Brain microvascular endothelial cell (primary cell): Measurements from ENCODE around the gene BEX1.

Experiments
- DNase-seq: peaks from one replicate; pipeline ENCODE4 v3.0.0-alpha.2; 2020
- H3K27ac ChIP-seq: fragments of 250-450 bp; sonication (Bioruptor Pico); 2 replicates; pipeline ENCODE4 v1.5.1; 2020; ENCODE audit warnings: mild to moderate bottlenecking, moderate library complexity
- H3K27me3 ChIP-seq: fragments of 250-450 bp; sonication (Bioruptor Pico); replicated peaks from 2 replicates; pipeline ENCODE4 v1.5.1; 2020; ENCODE audit warnings: mild to moderate bottlenecking
- H3K36me3 ChIP-seq: fragments of 250-450 bp; sonication (Bioruptor Pico); replicated peaks from 2 replicates; pipeline ENCODE4 v1.5.1; 2020; ENCODE audit warnings: mild to moderate bottlenecking
- H3K4me3 ChIP-seq: 2 replicates; pipeline ENCODE4 v1.5.1; 2011; ENCODE audit warnings: low read depth, mild to moderate bottlenecking, control low read depth, low read length, moderate library complexity
- in situ Hi-C: cut with HindIII; loops from 2 replicates; pipeline ENCODE4 v1.10.0; 2017; ENCODE audit warnings: low sequenced_read_pairs, low pct_ligation_motif_present
- TF ChIP-seq, protein P1 (sequence below): IDR thresholded peaks from 2 replicates; pipeline ENCODE4 v1.5.1; 2011; ENCODE audit warnings: low read depth, mild to moderate bottlenecking, moderate library complexity, low read length, control low read depth, inconsistent platforms; ENCODE audit errors: missing control alignments

BEX1 gene

GRCh38 chrX:103099691-103100090 lies 35.7 kb upstream of the BEX1 start:
- in situ Hi-C loops: no loop called here

DNA sequence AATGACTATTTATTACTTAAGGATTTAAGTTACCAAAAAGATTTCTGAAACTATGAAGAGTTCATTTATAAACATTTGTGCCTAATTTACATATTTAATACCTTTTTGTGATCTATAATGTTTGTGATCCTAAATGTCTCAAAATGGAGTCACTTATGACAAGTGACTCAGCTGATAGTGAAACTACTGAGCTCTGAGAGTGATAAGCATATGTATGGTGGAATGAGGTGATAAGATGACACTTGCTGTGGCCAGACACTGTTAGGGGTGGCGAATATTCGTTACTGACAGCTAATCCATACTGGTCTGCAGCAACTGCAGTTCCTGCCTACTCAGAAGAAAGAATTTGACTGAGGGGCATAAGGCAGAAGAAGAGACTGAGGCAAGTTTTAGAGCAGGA lies 34.5 kb upstream of the BEX1 start:
- no peak for DNase-seq
- no peak overlapping the region for H3K27ac ChIP-seq
- no peaks in the 10 kb centered on the region for H3K36me3 ChIP-seq
- in situ Hi-C loops: no loop called here
- no peaks in the 10 kb centered on the region for H3K27me3 ChIP-seq
- no peak overlapping the region for H3K4me3 ChIP-seq
- TF ChIP-seq, protein P1, sequence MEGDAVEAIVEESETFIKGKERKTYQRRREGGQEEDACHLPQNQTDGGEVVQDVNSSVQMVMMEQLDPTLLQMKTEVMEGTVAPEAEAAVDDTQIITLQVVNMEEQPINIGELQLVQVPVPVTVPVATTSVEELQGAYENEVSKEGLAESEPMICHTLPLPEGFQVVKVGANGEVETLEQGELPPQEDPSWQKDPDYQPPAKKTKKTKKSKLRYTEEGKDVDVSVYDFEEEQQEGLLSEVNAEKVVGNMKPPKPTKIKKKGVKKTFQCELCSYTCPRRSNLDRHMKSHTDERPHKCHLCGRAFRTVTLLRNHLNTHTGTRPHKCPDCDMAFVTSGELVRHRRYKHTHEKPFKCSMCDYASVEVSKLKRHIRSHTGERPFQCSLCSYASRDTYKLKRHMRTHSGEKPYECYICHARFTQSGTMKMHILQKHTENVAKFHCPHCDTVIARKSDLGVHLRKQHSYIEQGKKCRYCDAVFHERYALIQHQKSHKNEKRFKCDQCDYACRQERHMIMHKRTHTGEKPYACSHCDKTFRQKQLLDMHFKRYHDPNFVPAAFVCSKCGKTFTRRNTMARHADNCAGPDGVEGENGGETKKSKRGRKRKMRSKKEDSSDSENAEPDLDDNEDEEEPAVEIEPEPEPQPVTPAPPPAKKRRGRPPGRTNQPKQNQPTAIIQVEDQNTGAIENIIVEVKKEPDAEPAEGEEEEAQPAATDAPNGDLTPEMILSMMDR: no peak

More at GRCh38 chrX:103099691-103100090, 35.7 kb upstream of the BEX1 start:
- H3K27me3 ChIP-seq: no peaks in the 10 kb centered on the region
- no peak overlapping the region for H3K4me3 ChIP-seq
- H3K27ac ChIP-seq: no peak overlapping the region
- no peaks in the 10 kb centered on the region for H3K36me3 ChIP-seq
- no peak for DNase-seq
- TF ChIP-seq, protein P1: no peak

DNA sequence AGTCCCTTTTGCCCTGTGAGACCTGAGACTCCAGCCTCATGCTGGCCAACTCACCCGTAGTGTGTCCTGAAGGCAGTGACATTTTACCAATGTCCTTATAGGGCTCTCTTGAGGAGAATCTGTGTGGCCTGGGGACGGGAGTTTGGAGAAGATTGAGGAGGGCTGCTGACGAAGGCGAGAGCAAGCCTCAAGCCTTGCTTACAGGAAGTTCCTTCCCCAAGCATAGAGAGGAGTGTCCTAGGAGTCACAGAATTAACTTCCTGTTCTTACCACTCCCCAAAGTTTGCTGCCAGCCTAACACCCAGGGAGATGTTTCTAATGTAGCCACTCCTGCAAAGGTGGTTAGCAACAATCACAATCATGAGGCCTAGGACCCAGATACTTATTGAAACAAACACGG lies 29.0 kb upstream of the BEX1 start, which contains the start of gene NXF3:
Gene NXF3, minus strand, starts transcription at position 202 of the 400 bp plus-strand sequence. Its CDS starts 120 bp downstream, at position 82.
- Histone ChIP-seq H3K36me3 (no peaks in the 10 kb centered on the region), H3K27ac (no peak within 1 kb of the TSS), H3K27me3 (no peaks in the 10 kb centered on the region), H3K4me3 (no peak within 1 kb of the TSS)
- TF ChIP-seq, protein P1: no peak
- in situ Hi-C loops: no loop called here
- DNase-seq: no peak

DNA sequence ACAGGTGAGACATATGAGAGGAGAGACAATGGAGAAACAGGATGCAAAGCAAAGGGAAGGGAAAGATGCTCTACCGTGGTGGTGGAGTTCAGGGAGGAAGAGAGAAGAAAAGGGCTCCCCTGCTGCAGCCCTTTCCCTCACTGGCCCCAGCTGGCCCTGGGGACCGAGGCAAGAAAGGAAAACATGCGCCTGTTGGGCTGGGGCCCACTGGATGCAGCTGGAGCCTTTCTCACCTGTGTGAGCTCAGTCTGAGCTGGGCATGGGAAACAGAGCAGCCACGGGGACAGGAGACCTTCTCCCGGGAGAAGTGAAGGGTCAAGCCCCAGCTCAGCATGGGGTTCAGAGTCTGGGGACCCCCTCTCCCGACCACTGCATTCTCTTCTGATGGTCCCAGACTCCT lies 17.1 kb upstream of the BEX1 start:
- in situ Hi-C loops: no loop called here
- TF ChIP-seq, protein P1: no peak
- Histone ChIP-seq H3K27ac (no peak overlapping the region), H3K36me3 (no peaks in the 10 kb centered on the region), H3K27me3 (no peaks in the 10 kb centered on the region), H3K4me3 (no peak overlapping the region)
- no peak for DNase-seq

DNA sequence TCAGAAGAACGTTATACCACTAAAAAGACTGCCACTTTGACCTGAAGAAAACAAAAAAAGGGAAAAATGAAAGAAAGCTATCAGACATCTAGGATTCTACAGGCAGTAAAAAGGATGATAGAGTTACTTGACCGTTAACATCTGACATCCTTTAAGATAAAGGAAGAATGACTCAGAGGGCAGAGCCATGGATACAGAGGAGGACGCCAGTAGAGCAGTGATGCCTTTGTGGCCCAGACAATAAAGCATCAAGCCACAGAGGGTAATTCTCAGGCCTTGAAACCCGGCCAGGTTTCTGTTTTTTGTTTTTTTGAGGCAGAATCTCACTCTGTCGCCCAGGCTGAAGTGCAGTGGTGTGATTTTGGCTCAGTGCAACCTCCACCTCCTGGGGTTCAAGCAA lies 9.5 kb upstream of the BEX1 start:
- Histone ChIP-seq H3K36me3 (no peaks in the 10 kb centered on the region), H3K4me3 (no peak overlapping the region), H3K27ac (no peak overlapping the region), H3K27me3 (no peaks in the 10 kb centered on the region)
- TF ChIP-seq, protein P1: no peak
- DNase-seq: peak; percentile 33
- in situ Hi-C loops: no loop called here

DNA sequence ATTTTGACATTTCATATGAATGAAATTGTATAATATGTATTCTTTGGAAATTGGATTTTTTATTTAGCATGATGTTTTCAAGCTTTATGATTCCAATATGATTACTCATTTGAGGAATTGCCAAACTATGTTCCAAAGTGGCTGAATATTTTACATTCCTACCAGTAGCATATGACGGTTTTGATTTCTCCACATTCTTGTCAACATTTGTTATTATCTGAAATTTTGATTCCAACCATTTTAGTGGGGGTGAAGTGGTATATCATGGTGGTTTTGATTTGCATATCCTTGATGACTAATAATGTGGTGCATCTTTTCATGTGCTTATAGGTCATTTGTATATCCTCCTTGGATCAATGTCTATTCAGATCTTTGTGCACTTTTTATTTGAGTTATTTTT lies 2.6 kb upstream of the BEX1 start:
- Histone ChIP-seq H3K27me3 (no peaks in the 10 kb centered on the region), H3K27ac (no peak overlapping the region), H3K4me3 (no peak overlapping the region), H3K36me3 (no peaks in the 10 kb centered on the region)
- in situ Hi-C loops: no loop called here
- TF ChIP-seq, protein P1: no peak
- DNase-seq: peak; percentile 9
